Bronchial epithelial cell (primary cell): Measurements from ENCODE around the gene ACTMAP. TPM values are rescaled to one million over a fixed set of nuclear protein-coding genes. Genes with fewer than 3 reads are reported as not detected.

Source experiments
- DNase-seq: peaks from one replicate; pipeline ENCODE4 v3.0.0-alpha.2; 2010; ENCODE audit warnings: low read depth
- FAIRE-seq: peaks from 2 replicates; lab custom pipeline; 2011; peaks lifted over from hg19 to GRCh38; lab: Jason Lieb, UNC
- H3K27me3 ChIP-seq: 2 replicates; pipeline ENCODE4 v1.5.1; 2011; ENCODE audit warnings: low read length; ENCODE audit not compliant: control insufficient read depth, insufficient read depth
- H3K36me3 ChIP-seq: 2 replicates; pipeline ENCODE4 v1.5.1; 2011; ENCODE audit warnings: low read length; ENCODE audit not compliant: control insufficient read depth, insufficient read depth
- H3K4me3 ChIP-seq: 2 replicates; pipeline ENCODE4 v1.5.1; 2011; ENCODE audit warnings: mild to moderate bottlenecking, low read depth, low read length, control low read depth
- CTCF ChIP-seq: IDR thresholded peaks from 2 replicates; pipeline ENCODE4 v1.5.1; 2011; ENCODE audit warnings: mild to moderate bottlenecking, moderate library complexity, low read length, control low read depth, inconsistent platforms; ENCODE audit not compliant: insufficient read depth, severe bottlenecking
- total RNA-seq: library from RNA; depleted of rRNA; stranded (reverse); fragments of >200 nt; gene quantifications from 2 replicates; pipeline ENCODE4 v1.2.1, GENCODE V29; 2014

ACTMAP gene
- total RNA-seq, 1 donor from 2014 or later: 0.26 TPM

GRCh38 chr19:40717325-40717879, 32.9 kb downstream of the ACTMAP start:
- DNase-seq: no peak
- H3K27me3 ChIP-seq: no peaks in the 10 kb centered on the region
- FAIRE-seq: no peak
- no peak for TF ChIP-seq CTCF
- peaks cover 13% of the 10 kb centered on the region for H3K36me3 ChIP-seq
- H3K4me3 ChIP-seq: peak overlapping the region; percentile 99

- Histone ChIP-seq H3K27me3 (no peaks in the 10 kb centered on the region), H3K36me3 (peaks cover 10% of the 10 kb centered on the region), H3K4me3 (peak within 1 kb of the TSS; percentile 99)
- DNase-seq (peak; percentile 93), FAIRE-seq (no peak)
- no peak for TF ChIP-seq CTCF
These were observed 33.6 kb downstream of the ACTMAP start, which contains the start of the genes COQ8B and ITPKC for GRCh38 chr19:40716482-40717324. TSS of gene COQ8B (minus strand) at chr19:40716886. CDS start at chr19:40714632, 2,254 bp downstream. TSS of gene ITPKC (plus strand) at chr19:40717112. CDS start at chr19:40717136, 24 bp downstream.

- no peak for FAIRE-seq
These were observed 34.2 kb downstream of the ACTMAP start for GRCh38 chr19:40716031-40716481.

GRCh38 chr19:40714441-40715299, 35.6 kb downstream of the ACTMAP start:
- H3K4me3 ChIP-seq: peak overlapping the region; percentile 40
- FAIRE-seq (no peak), DNase-seq (peak; percentile 83)
- TF ChIP-seq CTCF: no peak
- H3K36me3 ChIP-seq: peaks cover 6% of the 10 kb centered on the region
- no peaks in the 10 kb centered on the region for H3K27me3 ChIP-seq

More at GRCh38 chr19:40716031-40716481, 34.2 kb downstream of the ACTMAP start:
- peak; percentile 98 for DNase-seq
- no peak for TF ChIP-seq CTCF
- no peaks in the 10 kb centered on the region for H3K27me3 ChIP-seq
- H3K4me3 ChIP-seq: peak overlapping the region; percentile 99
- peaks cover 7% of the 10 kb centered on the region for H3K36me3 ChIP-seq

GRCh38 chr19:40713939-40714338, 36.3 kb downstream of the ACTMAP start:
- FAIRE-seq (no peak), DNase-seq (no peak)
- no peak overlapping the region for H3K4me3 ChIP-seq

More at GRCh38 chr19:40713939-40714338, 36.3 kb downstream of the ACTMAP start:
- TF ChIP-seq CTCF: no peak
- no peaks in the 10 kb centered on the region for H3K27me3 ChIP-seq
- peaks cover 10% of the 10 kb centered on the region for H3K36me3 ChIP-seq
